ENCODE measurements around the gene FCRLA. TPM values are rescaled to one million over a fixed set of nuclear protein-coding genes. Genes with fewer than 3 reads are reported as not detected.

Gene FCRLA
- polyA plus RNA-seq, 1 donor (not counting 4 experiments of a cell fraction or from before 2014, with no cell fraction given): 2.0 TPM

GRCh38 chr1:161718559-161719324 is 11.7 kb downstream of the FCRLA start:
- Histone ChIP-seq H3K27ac (ENCODE audit: control insufficient read depth, insufficient read depth, low read length) (no peak overlapping the region), H4K20me1 (ENCODE audit: control insufficient read depth, extremely low read depth, insufficient read depth, low read length) (no peaks in the 10 kb centered on the region), H3K9me3 (ENCODE audit: control insufficient read depth, low read depth, low read length) (no peaks in the 10 kb centered on the region), H2AFZ (ENCODE audit: control insufficient read depth, low read length) (no peak overlapping the region), H3K79me2 (ENCODE audit: control insufficient read depth, insufficient read depth, low read length) (no peaks in the 10 kb centered on the region), H3K27me3 (ENCODE audit: control insufficient read depth, extremely low read depth, insufficient read depth, low read length) (no peaks in the 10 kb centered on the region), H3K4me3 (ENCODE audit: control insufficient read depth in 2 of 3, extremely low read depth in 1 of 3, insufficient read depth in 2 of 3, low read depth in 1 of 3, low read length in 3 of 3) (no peak overlapping the region), H3K4me1 (ENCODE audit: control insufficient read depth, extremely low read depth, insufficient read depth, low read length) (peaks cover 10% of the 10 kb centered on the region), H3K9me1 (ENCODE audit: control insufficient read depth, extremely low read depth, insufficient read depth, low read length) (no peaks in the 10 kb centered on the region), H3K36me3 (ENCODE audit: control insufficient read depth in 2 of 2, extremely low read depth in 1 of 2, insufficient read depth in 2 of 2, low read length in 2 of 2) (no peaks in the 10 kb centered on the region), H3K9ac (ENCODE audit: control insufficient read depth, extremely low read depth, insufficient read depth, low read length) (no peak overlapping the region), H3K4me2 (ENCODE audit: control insufficient read depth, extremely low read depth, insufficient read depth, low read depth, low read length) (no peak overlapping the region)
- no peak for TF ChIP-seq CTCF (optimal IDR thresholded peaks at IDR 0.05 in 1 of 3, IDR thresholded peaks at IDR 0.05 in 1 of 3, conservative IDR thresholded peaks at IDR 0.05 in 1 of 3; ENCODE audit: extremely low read depth in 1 of 3, insufficient read depth in 2 of 3, low read length in 3 of 3)
- TF ChIP-seq EZH2 (IDR thresholded peaks at IDR 0.05; ENCODE audit: low read length): no peak
- dilution Hi-C loops (cut with MboI; ENCODE audit: extremely low pct_ligation_motif_present, low sequenced_read_pairs): no loop called here
- no peak for DNase-seq (ENCODE audit: low read depth, low spot score)
- no peak for FAIRE-seq

GRCh38 chr1:161719325-161719611 is 12.2 kb downstream of the FCRLA start:
- no peaks in the 10 kb centered on the region for H3K9me3 ChIP-seq (ENCODE audit: control insufficient read depth, low read depth, low read length)
- FAIRE-seq (no peak), DNase-seq (ENCODE audit: low read depth, low spot score) (no peak)
- no peaks in the 10 kb centered on the region for H3K79me2 ChIP-seq (ENCODE audit: control insufficient read depth, insufficient read depth, low read length)
- no peak overlapping the region for H3K27ac ChIP-seq (ENCODE audit: control insufficient read depth, insufficient read depth, low read length)
- H4K20me1 ChIP-seq (ENCODE audit: control insufficient read depth, extremely low read depth, insufficient read depth, low read length): no peaks in the 10 kb centered on the region
- no peak overlapping the region for H3K4me3 ChIP-seq (ENCODE audit: control insufficient read depth in 2 of 3, extremely low read depth in 1 of 3, insufficient read depth in 2 of 3, low read depth in 1 of 3, low read length in 3 of 3)
- peaks cover 13% of the 10 kb centered on the region for H3K4me1 ChIP-seq (ENCODE audit: control insufficient read depth, extremely low read depth, insufficient read depth, low read length)
- H3K4me2 ChIP-seq (ENCODE audit: control insufficient read depth, extremely low read depth, insufficient read depth, low read depth, low read length): no peak overlapping the region
- dilution Hi-C loops (cut with MboI; ENCODE audit: extremely low pct_ligation_motif_present, low sequenced_read_pairs): no loop called here
- no peak overlapping the region for H2AFZ ChIP-seq (ENCODE audit: control insufficient read depth, low read length)
- no peaks in the 10 kb centered on the region for H3K36me3 ChIP-seq (ENCODE audit: control insufficient read depth in 2 of 2, extremely low read depth in 1 of 2, insufficient read depth in 2 of 2, low read length in 2 of 2)
- no peak for TF ChIP-seq EZH2 (IDR thresholded peaks at IDR 0.05; ENCODE audit: low read length)
- no peak for TF ChIP-seq CTCF (optimal IDR thresholded peaks at IDR 0.05 in 1 of 3, IDR thresholded peaks at IDR 0.05 in 1 of 3, conservative IDR thresholded peaks at IDR 0.05 in 1 of 3; ENCODE audit: extremely low read depth in 1 of 3, insufficient read depth in 2 of 3, low read length in 3 of 3)
- H3K27me3 ChIP-seq (ENCODE audit: control insufficient read depth, extremely low read depth, insufficient read depth, low read length): no peaks in the 10 kb centered on the region
- no peaks in the 10 kb centered on the region for H3K9me1 ChIP-seq (ENCODE audit: control insufficient read depth, extremely low read depth, insufficient read depth, low read length)
- no peak overlapping the region for H3K9ac ChIP-seq (ENCODE audit: control insufficient read depth, extremely low read depth, insufficient read depth, low read length)
